KMS-11 (cell line): Measurements from ENCODE around the gene TSPAN9.

ENCODE experiments used
- H2AFZ ChIP-seq: fragments of 200-600 bp; sonication (generic); 2 replicates; pipeline ENCODE4 v1.6.1; 2016; ENCODE audit warnings: antibody characterized with exemption, mixed run types, low read depth
- H3K27ac ChIP-seq: fragments of 200-600 bp; sonication (generic); 2 replicates; pipeline ENCODE4 v1.6.1; 2016; ENCODE audit warnings: mild to moderate bottlenecking, mixed run types
- H3K27me3 ChIP-seq: fragments of 200-600 bp; sonication (generic); 2 replicates; pipeline ENCODE4 v1.6.1; 2017; ENCODE audit warnings: mild to moderate bottlenecking, low read depth, mixed run types, moderate library complexity; ENCODE audit not compliant: insufficient read depth
- H3K36me3 ChIP-seq: fragments of 200-600 bp; sonication (generic); 2 replicates; pipeline ENCODE4 v1.6.1; 2017; ENCODE audit warnings: mild to moderate bottlenecking, mixed run types; ENCODE audit not compliant: insufficient read depth
- H3K4me1 ChIP-seq: fragments of 200-600 bp; sonication (generic); 2 replicates; pipeline ENCODE4 v1.6.1; 2016; ENCODE audit warnings: mild to moderate bottlenecking, low read depth, mixed run types; ENCODE audit not compliant: poor library complexity, severe bottlenecking
- H3K4me2 ChIP-seq: fragments of 200-600 bp; sonication (generic); 2 replicates; pipeline ENCODE4 v1.7.0; 2016; ENCODE audit warnings: mild to moderate bottlenecking, mixed run types
- H3K4me3 ChIP-seq: fragments of 200-600 bp; sonication (generic); IDR thresholded peaks from 2 replicates; pipeline ENCODE4 v1.6.1; 2017; ENCODE audit warnings: low read depth, low read length, mixed read lengths; ENCODE audit not compliant: insufficient read depth
- H3K79me2 ChIP-seq: fragments of 200-600 bp; sonication (generic); 2 replicates; pipeline ENCODE4 v1.6.1; 2016; ENCODE audit warnings: low read depth, mixed run types; ENCODE audit not compliant: insufficient read depth
- H3K9ac ChIP-seq: fragments of 200-600 bp; sonication (generic); 2 replicates; pipeline ENCODE4 v1.6.1; 2016; ENCODE audit warnings: mild to moderate bottlenecking, mixed run types
- H4K20me1 ChIP-seq: fragments of 200-600 bp; sonication (generic); 2 replicates; pipeline ENCODE4 v1.6.1; 2016; ENCODE audit warnings: mild to moderate bottlenecking, mixed run types; ENCODE audit not compliant: insufficient read depth
- CTCF ChIP-seq: fragments of 200-600 bp; sonication (generic); conservative IDR thresholded peaks from 2 replicates; pipeline ENCODE4 v1.6.1; 2017; ENCODE audit warnings: low read depth, mild to moderate bottlenecking, antibody characterized with exemption, low read length, moderate library complexity, mixed read lengths

The TSPAN9 gene

GRCh38 chr12:3284405-3284804 is 207.2 kb downstream of the TSPAN9 start:
- H3K79me2 ChIP-seq: no peaks in the 10 kb centered on the region
- no peaks in the 10 kb centered on the region; the same call in 1 of the 2 replicates for H3K27me3 ChIP-seq

GRCh38 chr12:3285570-3285969 is 208.4 kb downstream of the TSPAN9 start:
- Histone ChIP-seq H3K4me1 (no peaks in the 10 kb centered on the region), H3K4me3 (no peak overlapping the region), H3K79me2 (no peaks in the 10 kb centered on the region), H3K36me3 (no peaks in the 10 kb centered on the region), H3K9ac (no peak overlapping the region), H3K27me3 (no peaks in the 10 kb centered on the region; the same call in 1 of the 2 replicates), H3K4me2 (no peak overlapping the region), H2AFZ (no peak overlapping the region), H3K27ac (no peak overlapping the region), H4K20me1 (no peaks in the 10 kb centered on the region)
- no peak for TF ChIP-seq CTCF

More at GRCh38 chr12:3284405-3284804, 207.2 kb downstream of the TSPAN9 start:
- H3K4me2 ChIP-seq: no peak overlapping the region
- no peak overlapping the region for H3K27ac ChIP-seq
- no peak for TF ChIP-seq CTCF
- no peaks in the 10 kb centered on the region for H4K20me1 ChIP-seq
- H2AFZ ChIP-seq: no peak overlapping the region
- H3K36me3 ChIP-seq: no peaks in the 10 kb centered on the region
- H3K4me3 ChIP-seq: no peak overlapping the region
- H3K9ac ChIP-seq: no peak overlapping the region
- H3K4me1 ChIP-seq: no peaks in the 10 kb centered on the region

GRCh38 chr12:3288690-3289089 is 211.5 kb downstream of the TSPAN9 start:
- H4K20me1 ChIP-seq: no peaks in the 10 kb centered on the region
- no peaks in the 10 kb centered on the region; the same call in 1 of the 2 replicates for H3K27me3 ChIP-seq
- H3K36me3 ChIP-seq: no peaks in the 10 kb centered on the region
- no peak overlapping the region for H3K4me3 ChIP-seq
- H3K79me2 ChIP-seq: no peaks in the 10 kb centered on the region
- H2AFZ ChIP-seq: no peak overlapping the region
- no peak overlapping the region for H3K27ac ChIP-seq
- TF ChIP-seq CTCF: no peak
- H3K4me2 ChIP-seq: no peak overlapping the region
- H3K9ac ChIP-seq: no peak overlapping the region
- no peaks in the 10 kb centered on the region for H3K4me1 ChIP-seq

GRCh38 chr12:3289702-3290101 is 212.5 kb downstream of the TSPAN9 start:
- no peak for TF ChIP-seq CTCF
- Histone ChIP-seq H3K27ac (no peak overlapping the region), H3K4me3 (no peak overlapping the region), H3K36me3 (no peaks in the 10 kb centered on the region), H4K20me1 (no peaks in the 10 kb centered on the region), H2AFZ (no peak overlapping the region), H3K27me3 (no peaks in the 10 kb centered on the region; the same call in 1 of the 2 replicates), H3K4me1 (no peaks in the 10 kb centered on the region), H3K4me2 (no peak overlapping the region), H3K79me2 (no peaks in the 10 kb centered on the region), H3K9ac (no peak overlapping the region)
